Measurements from ENCODE around the gene FIBP.
A peak's percentile ranks its signal among the peaks of the same experiment; 100 is the strongest.

Gene FIBP

GRCh38 chr11:65863889-65864705 lies 24.2 kb downstream of the FIBP start:
- Histone ChIP-seq H3K4me1 (peaks cover 0 to 29% (median 22%) of the 10 kb centered on the region in 4 donors), H3K36me3 (peaks cover 38 to 73% (median 63%) of the 10 kb centered on the region in 3 donors), H3K27me3 (no peaks in the 10 kb centered on the region), H3K9me3 (no peaks in the 10 kb centered on the region), H3K4me3 (no peak overlapping the region), H3K27ac (peak overlapping the region in 1 of 2 donors; percentile 14)
- intact Hi-C loops (cut with DNase I; ENCODE audit: low total_unique reads): no loop called here
- DNase-seq: no peak
- no peak for TF ChIP-seq CTCF (IDR thresholded peaks at IDR 0.05)

GRCh38 chr11:65862941-65863888 lies 25.1 kb downstream of the FIBP start:
- Histone ChIP-seq H3K27ac (peak overlapping the region in 1 of 2 donors; percentile 98), H3K9me3 (no peaks in the 10 kb centered on the region), H3K4me1 (peaks cover 0 to 29% (median 22%) of the 10 kb centered on the region in 4 donors), H3K36me3 (peaks cover 38 to 65% (median 57%) of the 10 kb centered on the region in 3 donors), H3K27me3 (no peaks in the 10 kb centered on the region), H3K4me3 (no peak overlapping the region)
- DNase-seq: peak; percentile 16 to 64
- TF ChIP-seq CTCF (IDR thresholded peaks at IDR 0.05): no peak
- intact Hi-C loops (cut with DNase I; ENCODE audit: low total_unique reads): no loop called here

GRCh38 chr11:65862191-65862735 lies 26.0 kb downstream of the FIBP start:
- no peak for TF ChIP-seq CTCF (IDR thresholded peaks at IDR 0.05)
- Histone ChIP-seq H3K27me3 (no peaks in the 10 kb centered on the region), H3K27ac (peak overlapping the region; percentile 97 to 98), H3K4me3 (peak overlapping the region in 1 of 2 donors; percentile 84), H3K36me3 (peaks cover 38 to 55% (median 49%) of the 10 kb centered on the region in 3 donors), H3K9me3 (no peaks in the 10 kb centered on the region), H3K4me1 (peaks cover 0 to 29% (median 22%) of the 10 kb centered on the region in 4 donors)
- peak; percentile 18 to 68 for DNase-seq
- intact Hi-C loops (cut with DNase I; ENCODE audit: low total_unique reads): no loop called here

- no peak for TF ChIP-seq CTCF (IDR thresholded peaks at IDR 0.05)
- Histone ChIP-seq H3K4me3 (peak overlapping the region; percentile 84 to 99), H3K27me3 (no peaks in the 10 kb centered on the region), H3K9me3 (no peaks in the 10 kb centered on the region), H3K4me1 (peaks cover 0 to 31% (median 23%) of the 10 kb centered on the region in 4 donors), H3K36me3 (peaks cover 38 to 49% (median 45%) of the 10 kb centered on the region in 3 donors), H3K27ac (peak overlapping the region; percentile 97 to 98)
- intact Hi-C loops (cut with DNase I; ENCODE audit: low total_unique reads): no loop called here
- peak in 1 of 2 donors; percentile 61 for DNase-seq
Observed at GRCh38 chr11:65861533-65862183, 26.6 kb downstream of the FIBP start.

GRCh38 chr11:65861165-65861505 lies 27.1 kb downstream of the FIBP start:
- H3K4me1 ChIP-seq: peaks cover 0 to 36% (median 28%) of the 10 kb centered on the region in 4 donors
- intact Hi-C loops (cut with DNase I; ENCODE audit: low total_unique reads): no loop called here

More at GRCh38 chr11:65861165-65861505, 27.1 kb downstream of the FIBP start:
- DNase-seq: peak in 1 of 2 donors; percentile 20
- no peaks in the 10 kb centered on the region for H3K9me3 ChIP-seq
- peaks cover 38 to 46% (median 41%) of the 10 kb centered on the region in 3 donors for H3K36me3 ChIP-seq
- H3K27ac ChIP-seq: peak overlapping the region; percentile 97 to 98
- TF ChIP-seq CTCF (IDR thresholded peaks at IDR 0.05): no peak
- H3K4me3 ChIP-seq: peak overlapping the region; percentile 84 to 99
- H3K27me3 ChIP-seq: no peaks in the 10 kb centered on the region
